Lung (tissue), 12 donors: ENCODE data around the gene ABHD16A. TPM values are rescaled to one million over a fixed set of nuclear protein-coding genes. Genes with fewer than 3 reads are reported as not detected.

Source experiments
- ATAC-seq: fragments of 200-7000 bp; cut with Tn5 transposase; one replicate; pipeline ENCODE4 v1.9.1; 2020; ENCODE audit warnings: moderate number of reproducible peaks; ENCODE audit not compliant: insufficient read depth, low FRiP score
- DNase-seq, 3 donors: peaks; one replicate each; pipeline ENCODE4 v3.0.0-alpha.2; 2013 to 2017
- H3K27ac ChIP-seq, 2 donors: one replicate each; pipeline ENCODE4 v1.5.1; 2013; ENCODE audit warnings: mild to moderate bottlenecking in 2 of 2, moderate library complexity in 2 of 2, control low read depth in 1 of 2, inconsistent platforms in 1 of 2, low read depth in 1 of 2, low read length in 1 of 2
- H3K27me3 ChIP-seq, 3 donors: one replicate each; pipeline ENCODE4 v1.5.1; 2013; ENCODE audit warnings: low read length in 2 of 3; ENCODE audit not compliant: control insufficient read depth in 3 of 3, insufficient read depth in 3 of 3
- H3K36me3 ChIP-seq, 4 donors: one replicate each; pipeline ENCODE4 v1.5.1; 2013; ENCODE audit warnings: low read length in 4 of 4, mild to moderate bottlenecking in 1 of 4, moderate library complexity in 1 of 4; ENCODE audit not compliant: control insufficient read depth in 4 of 4, insufficient read depth in 4 of 4
- H3K4me1 ChIP-seq, 5 donors: one replicate each; pipeline ENCODE4 v1.5.1; 2013; ENCODE audit warnings: low read length in 5 of 5, mild to moderate bottlenecking in 2 of 5, moderate library complexity in 1 of 5; ENCODE audit not compliant: control insufficient read depth in 5 of 5, insufficient read depth in 5 of 5
- H3K4me3 ChIP-seq: one replicate; pipeline ENCODE4 v1.5.1; 2013; ENCODE audit warnings: mild to moderate bottlenecking, control low read depth, moderate library complexity
- H3K9ac ChIP-seq, 2 donors: one replicate each; pipeline ENCODE4 v1.5.1; 2013; ENCODE audit warnings: low read length in 2 of 2, control low read depth in 1 of 2; ENCODE audit not compliant: insufficient read depth in 1 of 2
- H3K9me3 ChIP-seq, 4 donors: one replicate each; pipeline ENCODE4 v1.5.1; 2013; ENCODE audit warnings: low read length in 3 of 4, mild to moderate bottlenecking in 1 of 4, moderate library complexity in 1 of 4; ENCODE audit not compliant: control insufficient read depth in 4 of 4, insufficient read depth in 3 of 4
- WGBS, 2 donors: extraction: QIAGEN DNeasy Blood & Tissue Kit; methylation state at CpG; one replicate each; pipeline ENCODE4 v1.1.7; 2013; 5-methylcytosine and 5-hydroxymethylcytosine counted together
- polyA plus RNA-seq, 2 donors: library from polyadenylated mRNA; stranded (reverse); fragments of 200-250 nt; gene quantifications; one replicate each; pipeline ENCODE4 v1.2.1, GENCODE V29; 2013
- total RNA-seq, 2 donors: library from RNA; depleted of rRNA in 1 of 2; stranded (reverse); fragments of >200 nt in 1 of 2; gene quantifications; one replicate each; pipeline ENCODE4 v1.2.1, GENCODE V29; 2014 to 2021
- TF ChIP-seq, protein P1 (sequence below): IDR thresholded peaks from 2 replicates; pipeline ENCODE4 v1.5.1; 2012; ENCODE audit warnings: mild to moderate bottlenecking; ENCODE audit errors: control extremely low read depth, extremely low read depth
- donor health status: control.
- donor health status: control.
- donor health status: Bipolar disorder and iron deficiency.
- donor health status: healthy.
- donor health status: DM: yes; HTN: yes; CAD: no.

ABHD16A gene
- total and polyA plus RNA-seq, 4 donors = 30.6 to 68.6 (median 53.6) TPM

GRCh38 chr6:31641370-31641769 lies 61.8 kb downstream of the ABHD16A start:
- no peaks in the 10 kb centered on the region for H3K4me1 ChIP-seq
- no peaks in the 10 kb centered on the region for H3K9me3 ChIP-seq
- TF ChIP-seq, protein P1, sequence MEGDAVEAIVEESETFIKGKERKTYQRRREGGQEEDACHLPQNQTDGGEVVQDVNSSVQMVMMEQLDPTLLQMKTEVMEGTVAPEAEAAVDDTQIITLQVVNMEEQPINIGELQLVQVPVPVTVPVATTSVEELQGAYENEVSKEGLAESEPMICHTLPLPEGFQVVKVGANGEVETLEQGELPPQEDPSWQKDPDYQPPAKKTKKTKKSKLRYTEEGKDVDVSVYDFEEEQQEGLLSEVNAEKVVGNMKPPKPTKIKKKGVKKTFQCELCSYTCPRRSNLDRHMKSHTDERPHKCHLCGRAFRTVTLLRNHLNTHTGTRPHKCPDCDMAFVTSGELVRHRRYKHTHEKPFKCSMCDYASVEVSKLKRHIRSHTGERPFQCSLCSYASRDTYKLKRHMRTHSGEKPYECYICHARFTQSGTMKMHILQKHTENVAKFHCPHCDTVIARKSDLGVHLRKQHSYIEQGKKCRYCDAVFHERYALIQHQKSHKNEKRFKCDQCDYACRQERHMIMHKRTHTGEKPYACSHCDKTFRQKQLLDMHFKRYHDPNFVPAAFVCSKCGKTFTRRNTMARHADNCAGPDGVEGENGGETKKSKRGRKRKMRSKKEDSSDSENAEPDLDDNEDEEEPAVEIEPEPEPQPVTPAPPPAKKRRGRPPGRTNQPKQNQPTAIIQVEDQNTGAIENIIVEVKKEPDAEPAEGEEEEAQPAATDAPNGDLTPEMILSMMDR = no peak
- peaks cover 43 to 73% (median 60%) of the 10 kb centered on the region in 4 donors for H3K36me3 ChIP-seq
- DNase-seq (no peak), ATAC-seq (no peak)
- H3K4me3 ChIP-seq = no peak overlapping the region
- H3K27ac ChIP-seq = no peak overlapping the region
- no peak overlapping the region for H3K9ac ChIP-seq
- H3K27me3 ChIP-seq = no peaks in the 10 kb centered on the region
- WGBS, 2 donors = 87 to 93% methylated on average over 4 of the region's 4 CpGs

DNA sequence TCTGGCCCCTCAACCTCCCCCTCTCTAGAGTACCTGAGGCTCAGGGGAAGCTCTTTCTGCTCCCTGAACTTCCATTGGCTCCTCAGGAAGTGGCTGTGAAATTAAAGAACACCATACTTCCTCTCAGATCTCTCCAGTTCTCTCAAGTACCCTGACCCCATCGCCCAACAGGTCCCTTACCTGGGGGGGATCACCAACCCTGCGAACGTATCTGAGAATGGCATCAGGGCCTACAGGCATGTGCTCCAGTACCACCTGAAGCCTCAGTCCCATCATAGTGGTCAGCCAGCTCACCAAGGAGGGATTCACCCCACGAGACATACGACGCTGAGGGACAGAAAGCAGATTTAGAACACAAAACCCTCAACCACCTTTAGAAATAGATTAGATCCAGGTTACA lies 62.5 kb downstream of the ABHD16A start:
- Histone ChIP-seq H3K9me3 (no peaks in the 10 kb centered on the region), H3K27me3 (no peaks in the 10 kb centered on the region), H3K27ac (no peak overlapping the region), H3K4me3 (no peak overlapping the region), H3K36me3 (peaks cover 41 to 76% (median 63%) of the 10 kb centered on the region in 4 donors), H3K9ac (no peak overlapping the region), H3K4me1 (no peaks in the 10 kb centered on the region)
- no peak for ATAC-seq
- 90 to 94% methylated on average over 6 of the region's 6 CpGs for WGBS, 2 donors
- TF ChIP-seq, protein P1 = no peak
- no peak for DNase-seq

DNA sequence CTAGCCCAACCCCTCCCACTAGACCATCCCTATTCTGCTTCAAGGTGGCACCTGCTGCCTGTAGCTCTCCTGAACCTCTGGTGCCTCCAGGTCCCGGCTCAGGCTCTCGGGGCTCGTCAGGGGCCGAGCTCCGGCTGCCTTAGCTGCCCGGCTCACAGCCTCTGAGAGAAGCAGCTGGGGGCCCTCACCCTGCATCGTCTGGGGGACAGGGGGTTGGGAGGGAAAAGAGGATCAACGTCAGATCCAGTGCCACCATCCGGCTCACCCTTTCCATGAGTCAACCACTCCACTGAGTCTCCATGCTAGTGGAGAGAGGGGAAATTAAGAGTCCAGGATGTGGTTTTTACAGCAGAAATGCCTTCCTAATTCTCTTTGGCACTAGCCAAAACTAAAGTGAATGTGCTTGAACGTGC lies 63.7 kb downstream of the ABHD16A start:
- TF ChIP-seq, protein P1 = no peak
- ATAC-seq (no peak), DNase-seq (no peak)
- Histone ChIP-seq H3K36me3 (peaks cover 48 to 78% (median 63%) of the 10 kb centered on the region in 4 donors), H3K9me3 (no peaks in the 10 kb centered on the region), H3K27me3 (no peaks in the 10 kb centered on the region), H3K4me3 (no peak overlapping the region), H3K9ac (no peak overlapping the region), H3K4me1 (no peaks in the 10 kb centered on the region), H3K27ac (no peak overlapping the region)
- 71 to 75% methylated on average over 10 of the region's 10 CpGs for WGBS, 2 donors

- no peak overlapping the region for H3K9ac ChIP-seq
- no peaks in the 10 kb centered on the region for H3K27me3 ChIP-seq
- ATAC-seq (no peak), DNase-seq (no peak)
- WGBS, 2 donors = 84 to 91% methylated on average over 9 of the region's 9 CpGs
- H3K9me3 ChIP-seq = no peaks in the 10 kb centered on the region
- H3K36me3 ChIP-seq = peaks cover 52 to 78% (median 65%) of the 10 kb centered on the region in 4 donors
- no peak overlapping the region for H3K4me3 ChIP-seq
- H3K4me1 ChIP-seq = no peaks in the 10 kb centered on the region
- H3K27ac ChIP-seq = no peak overlapping the region
- TF ChIP-seq, protein P1 = no peak
Observed at GRCh38 chr6:31639043-31639442, 64.1 kb downstream of the ABHD16A start.
